Activated naive CD8-positive, alpha-beta T cell treated with anti-CD3 and anti-CD28 coated beads, Interleukin-2, amount 50 U/mL, for 24 hours (primary cell): ENCODE results near the gene NRIP1.
A peak's percentile ranks its signal among the peaks of the same experiment; 100 is the strongest.
"Not testable (repeated sequence)": the region's sequence is repeated elsewhere in the genome, so short reads cannot be mapped to it uniquely, and the experiment has no call there.

Experiments used
- ATAC-seq: fragments of 150-1000 bp; cut with Tn5 transposase; one replicate; pipeline ENCODE4 v1.10.0; 2021
- DNase-seq: peaks from one replicate; pipeline ENCODE4 v3.0.0; 2021
- H3K27ac Mint-ChIP-seq: one replicate; pipeline ENCODE4 v1.8.0; 2021; ENCODE audit warnings: mild to moderate bottlenecking, mixed read lengths
- H3K27me3 Mint-ChIP-seq: one replicate; pipeline ENCODE4 v1.8.0; 2021; ENCODE audit warnings: mixed read lengths
- H3K36me3 Mint-ChIP-seq: one replicate; pipeline ENCODE4 v1.8.0; 2021; ENCODE audit warnings: low read depth, mixed read lengths
- H3K4me1 Mint-ChIP-seq: one replicate; pipeline ENCODE4 v1.8.0; 2021; ENCODE audit warnings: mixed read lengths
- H3K4me3 Mint-ChIP-seq: one replicate; pipeline ENCODE4 v1.8.0; 2021; ENCODE audit warnings: mild to moderate bottlenecking, moderate library complexity, mixed read lengths
- H3K9me3 Mint-ChIP-seq: one replicate; pipeline ENCODE4 v1.8.0; 2021; ENCODE audit warnings: mixed read lengths

NRIP1 gene

GRCh38 chr21:15037095-15037899 is 27.5 kb downstream of the NRIP1 start:
- DNase-seq, result no peak
- Mint-ChIP-seq H3K4me3 (no peak overlapping the region), H3K9me3 (no peaks in the 10 kb centered on the region), H3K4me1 (peaks cover 31% of the 10 kb centered on the region), H3K27ac (no peak overlapping the region), H3K36me3 (peaks cover 21% of the 10 kb centered on the region), H3K27me3 (no peaks in the 10 kb centered on the region)
- no peak for ATAC-seq

- Mint-ChIP-seq H3K36me3 (peaks cover 23% of the 10 kb centered on the region), H3K4me1 (peaks cover 35% of the 10 kb centered on the region), H3K27ac (no peak overlapping the region), H3K4me3 (no peak overlapping the region), H3K27me3 (no peaks in the 10 kb centered on the region), H3K9me3 (no peaks in the 10 kb centered on the region)
- DNase-seq (no peak), ATAC-seq (peak; percentile 49)
These were observed 28.6 kb downstream of the NRIP1 start for GRCh38 chr21:15036189-15036588.

- no peak for DNase-seq
- peaks cover 2% of the 10 kb centered on the region for H3K9me3 Mint-ChIP-seq
- peak; percentile 70 for ATAC-seq
- peaks cover 46% of the 10 kb centered on the region for H3K4me1 Mint-ChIP-seq
- H3K27me3 Mint-ChIP-seq, result no peaks in the 10 kb centered on the region
- H3K27ac Mint-ChIP-seq, result peak overlapping the region; percentile 76
- peaks cover 16% of the 10 kb centered on the region for H3K36me3 Mint-ChIP-seq
- no peak overlapping the region for H3K4me3 Mint-ChIP-seq
These were observed 30.5 kb downstream of the NRIP1 start for GRCh38 chr21:15034126-15034853.

- no peak for ATAC-seq
- Mint-ChIP-seq H3K4me1 (peaks cover 55% of the 10 kb centered on the region), H3K4me3 (no peak overlapping the region), H3K27me3 (no peaks in the 10 kb centered on the region), H3K27ac (peak overlapping the region; percentile 22), H3K36me3 (peaks cover 13% of the 10 kb centered on the region), H3K9me3 (peaks cover 6% of the 10 kb centered on the region)
- no peak for DNase-seq
These were observed 32.9 kb downstream of the NRIP1 start for GRCh38 chr21:15031790-15032357.

- Mint-ChIP-seq H3K36me3 (peaks cover 15% of the 10 kb centered on the region), H3K4me1 (peaks cover 56% of the 10 kb centered on the region)
- H3K27ac Mint-ChIP-seq, H3K4me3 Mint-ChIP-seq, ATAC-seq, DNase-seq, H3K27me3 Mint-ChIP-seq, H3K9me3 Mint-ChIP-seq: not testable (repeated sequence)
These were observed 33.4 kb downstream of the NRIP1 start for GRCh38 chr21:15031362-15031761.

- Mint-ChIP-seq H3K36me3 (peaks cover 19% of the 10 kb centered on the region), H3K4me1 (peaks cover 51% of the 10 kb centered on the region)
- H3K27ac Mint-ChIP-seq, H3K9me3 Mint-ChIP-seq, H3K4me3 Mint-ChIP-seq, ATAC-seq, DNase-seq, H3K27me3 Mint-ChIP-seq: not testable (repeated sequence)
These were observed 33.9 kb downstream of the NRIP1 start for GRCh38 chr21:15030861-15031260.

GRCh38 chr21:15029077-15029476 is 35.7 kb downstream of the NRIP1 start:
- Mint-ChIP-seq H3K9me3 (peaks cover 6% of the 10 kb centered on the region), H3K27ac (no peak overlapping the region), H3K36me3 (peaks cover 27% of the 10 kb centered on the region), H3K27me3 (no peaks in the 10 kb centered on the region), H3K4me1 (peaks cover 46% of the 10 kb centered on the region), H3K4me3 (no peak overlapping the region)
- ATAC-seq, result no peak
- DNase-seq, result no peak

GRCh38 chr21:15028186-15028585 is 36.6 kb downstream of the NRIP1 start:
- Mint-ChIP-seq H3K9me3 (peaks cover 6% of the 10 kb centered on the region), H3K36me3 (peaks cover 27% of the 10 kb centered on the region), H3K4me3 (no peak overlapping the region), H3K27me3 (no peaks in the 10 kb centered on the region), H3K4me1 (peaks cover 40% of the 10 kb centered on the region), H3K27ac (no peak overlapping the region)
- no peak for DNase-seq
- ATAC-seq, result no peak

GRCh38 chr21:15027056-15027455 is 37.7 kb downstream of the NRIP1 start:
- H3K27ac Mint-ChIP-seq, result no peak overlapping the region
- no peaks in the 10 kb centered on the region for H3K27me3 Mint-ChIP-seq
- H3K36me3 Mint-ChIP-seq, result peaks cover 35% of the 10 kb centered on the region
- ATAC-seq, result no peak
- H3K9me3 Mint-ChIP-seq, result peaks cover 6% of the 10 kb centered on the region
- no peak overlapping the region for H3K4me3 Mint-ChIP-seq
- no peak for DNase-seq
- H3K4me1 Mint-ChIP-seq, result peaks cover 35% of the 10 kb centered on the region

GRCh38 chr21:15026370-15026769 is 38.4 kb downstream of the NRIP1 start:
- peaks cover 34% of the 10 kb centered on the region for H3K4me1 Mint-ChIP-seq

GRCh38 chr21:15023776-15024175 is 41.0 kb downstream of the NRIP1 start:
- no peak overlapping the region for H3K27ac Mint-ChIP-seq
- ATAC-seq (no peak), DNase-seq (no peak)
- H3K27me3 Mint-ChIP-seq, result no peaks in the 10 kb centered on the region
- H3K36me3 Mint-ChIP-seq, result peaks cover 33% of the 10 kb centered on the region
- peaks cover 34% of the 10 kb centered on the region for H3K4me1 Mint-ChIP-seq
- H3K9me3 Mint-ChIP-seq, result no peaks in the 10 kb centered on the region
- no peak overlapping the region for H3K4me3 Mint-ChIP-seq

More at GRCh38 chr21:15026370-15026769, 38.4 kb downstream of the NRIP1 start:
- Mint-ChIP-seq H3K27me3 (no peaks in the 10 kb centered on the region), H3K9me3 (peaks cover 6% of the 10 kb centered on the region), H3K36me3 (peaks cover 38% of the 10 kb centered on the region), H3K4me3 (no peak overlapping the region), H3K27ac (no peak overlapping the region)
- no peak for ATAC-seq
- DNase-seq, result no peak

GRCh38 chr21:15022608-15023261 is 42.1 kb downstream of the NRIP1 start:
- Mint-ChIP-seq H3K27me3 (no peaks in the 10 kb centered on the region), H3K27ac (no peak overlapping the region), H3K36me3 (peaks cover 35% of the 10 kb centered on the region), H3K9me3 (no peaks in the 10 kb centered on the region), H3K4me1 (peaks cover 39% of the 10 kb centered on the region), H3K4me3 (no peak overlapping the region)
- DNase-seq (no peak), ATAC-seq (no peak)

GRCh38 chr21:15020797-15021196 is 44.0 kb downstream of the NRIP1 start:
- Mint-ChIP-seq H3K4me3 (no peak overlapping the region), H3K36me3 (peaks cover 29% of the 10 kb centered on the region), H3K4me1 (peaks cover 42% of the 10 kb centered on the region), H3K27me3 (no peaks in the 10 kb centered on the region), H3K9me3 (no peaks in the 10 kb centered on the region), H3K27ac (no peak overlapping the region)
- no peak for ATAC-seq
- DNase-seq, result no peak

- peak; percentile 46 for ATAC-seq
- peaks cover 35% of the 10 kb centered on the region for H3K4me1 Mint-ChIP-seq
- H3K4me3 Mint-ChIP-seq, result no peak overlapping the region
- H3K9me3 Mint-ChIP-seq, result no peaks in the 10 kb centered on the region
- H3K27me3 Mint-ChIP-seq, result no peaks in the 10 kb centered on the region
- H3K27ac Mint-ChIP-seq, result peak overlapping the region; percentile 53
- DNase-seq, result no peak
- H3K36me3 Mint-ChIP-seq, result peaks cover 21% of the 10 kb centered on the region
These were observed 46.4 kb downstream of the NRIP1 start for GRCh38 chr21:15018382-15018781.
